Loucy (cell line): ENCODE measurements around the gene TTYH3.

Source experiments
- H2AFZ ChIP-seq: fragments of 200-600 bp; sonication (generic); 2 replicates; pipeline ENCODE4 v1.6.0; 2016; ENCODE audit warnings: antibody characterized with exemption, mild to moderate bottlenecking, low read length, moderate library complexity
- H3F3A ChIP-seq: fragments of 200-600 bp; 2 replicates; pipeline ENCODE4 v1.6.0; 2016; ENCODE audit warnings: antibody characterized with exemption, low read depth, mild to moderate bottlenecking
- H3K27me3 ChIP-seq: fragments of 200-600 bp; sonication (generic); 2 replicates; pipeline ENCODE4 v1.6.1; 2014; ENCODE audit warnings: low read length, mild to moderate bottlenecking; ENCODE audit not compliant: insufficient read depth, poor library complexity, severe bottlenecking
- H3K36me3 ChIP-seq: fragments of 200-600 bp; sonication (generic); 2 replicates; pipeline ENCODE4 v1.6.1; 2016; ENCODE audit warnings: low read length; ENCODE audit not compliant: insufficient read depth
- H3K4me1 ChIP-seq: fragments of 200-600 bp; sonication (generic); 2 replicates; pipeline ENCODE4 v1.5.1; 2014; ENCODE audit warnings: low read length, mild to moderate bottlenecking; ENCODE audit not compliant: insufficient read depth, poor library complexity, severe bottlenecking
- H3K4me2 ChIP-seq: fragments of 200-600 bp; sonication (generic); 2 replicates; pipeline ENCODE4 v1.6.0; 2014; ENCODE audit warnings: antibody characterized with exemption, low read length, low read depth, mild to moderate bottlenecking; ENCODE audit not compliant: poor library complexity, severe bottlenecking
- H3K4me3 ChIP-seq: fragments of 200-600 bp; sonication (generic); 2 replicates; pipeline ENCODE4 v1.5.1; 2014; ENCODE audit warnings: low read length, mild to moderate bottlenecking, mixed read lengths; ENCODE audit not compliant: poor library complexity, severe bottlenecking
- H3K79me2 ChIP-seq: fragments of 200-600 bp; sonication (generic); 2 replicates; pipeline ENCODE4 v1.6.1; 2014; ENCODE audit warnings: low read length; ENCODE audit not compliant: insufficient read depth
- H3K9ac ChIP-seq: fragments of 200-600 bp; sonication (generic); 2 replicates; pipeline ENCODE4 v1.6.0; 2014; ENCODE audit warnings: mild to moderate bottlenecking, low read depth, low read length, moderate library complexity; ENCODE audit not compliant: poor library complexity, severe bottlenecking
- H3K9me2 ChIP-seq: fragments of 200-600 bp; sonication (generic); replicated peaks from 2 replicates; pipeline ENCODE4 v1.6.1; 2016; ENCODE audit warnings: low read depth, low read length, mixed read lengths
- H3K9me3 ChIP-seq: fragments of 200-600 bp; sonication (generic); 2 replicates; pipeline ENCODE4 v1.6.1; 2014; ENCODE audit warnings: mild to moderate bottlenecking, antibody characterized with exemption, low read length, low read depth; ENCODE audit not compliant: insufficient read depth
- H4K20me1 ChIP-seq: fragments of 200-600 bp; sonication (generic); 2 replicates; pipeline ENCODE4 v1.6.0; 2014; ENCODE audit warnings: antibody characterized with exemption, low read length, mild to moderate bottlenecking; ENCODE audit not compliant: insufficient read depth, poor library complexity, severe bottlenecking
- CTCF ChIP-seq: fragments of 200-600 bp; sonication (generic); conservative IDR thresholded peaks from 2 replicates; pipeline ENCODE4 v1.5.1; 2014; ENCODE audit warnings: mild to moderate bottlenecking, antibody characterized with exemption, low read length
- EZH2phosphoT487 ChIP-seq: fragments of 200-600 bp; IDR thresholded peaks from 2 replicates; pipeline ENCODE4 v1.6.1; 2018; ENCODE audit warnings: antibody characterized with exemption, mild to moderate bottlenecking, moderate library complexity, borderline replicate concordance

Gene TTYH3

GRCh38 chr7:2666588-2667250, 34.9 kb downstream of the TTYH3 start:
- no peaks in the 10 kb centered on the region; the same call in 1 of the 2 replicates for H3K36me3 ChIP-seq
- H2AFZ ChIP-seq = no peak overlapping the region
- H3K4me2 ChIP-seq = no peak overlapping the region
- H4K20me1 ChIP-seq = no peaks in the 10 kb centered on the region
- no peaks in the 10 kb centered on the region for H3K79me2 ChIP-seq
- H3K9ac ChIP-seq = no peak overlapping the region
- H3F3A ChIP-seq = no peaks in the 10 kb centered on the region
- no peak for TF ChIP-seq CTCF
- TF ChIP-seq EZH2phosphoT487 = no peak
- no peaks in the 10 kb centered on the region for H3K27me3 ChIP-seq
- H3K9me2 ChIP-seq = no peaks in the 10 kb centered on the region
- H3K9me3 ChIP-seq = no peaks in the 10 kb centered on the region
- peaks cover 10% of the 10 kb centered on the region for H3K4me1 ChIP-seq
- no peak overlapping the region for H3K4me3 ChIP-seq

- no peaks in the 10 kb centered on the region for H3K9me3 ChIP-seq
- H4K20me1 ChIP-seq = no peaks in the 10 kb centered on the region
- H3K36me3 ChIP-seq = no peaks in the 10 kb centered on the region
- H3K27me3 ChIP-seq = no peaks in the 10 kb centered on the region
- peaks cover 10% of the 10 kb centered on the region for H3K4me1 ChIP-seq
- no peak overlapping the region for H3K4me3 ChIP-seq
- no peaks in the 10 kb centered on the region for H3K79me2 ChIP-seq
- no peak overlapping the region for H2AFZ ChIP-seq
- no peaks in the 10 kb centered on the region for H3K9me2 ChIP-seq
- no peaks in the 10 kb centered on the region for H3F3A ChIP-seq
- TF ChIP-seq EZH2phosphoT487 (no peak), CTCF (no peak)
- H3K9ac ChIP-seq = no peak overlapping the region
- H3K4me2 ChIP-seq = no peak overlapping the region
These were observed 36.1 kb downstream of the TTYH3 start for GRCh38 chr7:2667843-2668242.

- Histone ChIP-seq H3K36me3 (no peaks in the 10 kb centered on the region), H2AFZ (no peak overlapping the region), H3K4me3 (no peak overlapping the region), H3K79me2 (no peaks in the 10 kb centered on the region), H3K9me3 (no peaks in the 10 kb centered on the region), H3K4me1 (peaks cover 10% of the 10 kb centered on the region), H3K27me3 (no peaks in the 10 kb centered on the region), H3K9ac (no peak overlapping the region), H3K4me2 (no peak overlapping the region), H3F3A (no peaks in the 10 kb centered on the region), H4K20me1 (no peaks in the 10 kb centered on the region), H3K9me2 (no peaks in the 10 kb centered on the region)
- TF ChIP-seq EZH2phosphoT487 = no peak
- TF ChIP-seq CTCF = no peak
These were observed 36.6 kb downstream of the TTYH3 start for GRCh38 chr7:2668401-2668800.
